SK-N-SH treated with all-trans-retinoic acid at 6 μM for 48 hours (cell line): ENCODE measurements around the gene SPCS2.

Experiments
- ARNTL ChIP-seq: fragments of 450-650 bp; formaldehyde crosslinking; IDR thresholded peaks from 2 replicates; pipeline ENCODE4 v1.5.0; 2020; ENCODE audit warnings: low read depth, mild to moderate bottlenecking, moderate library complexity, borderline replicate concordance
- BACH2 ChIP-seq: fragments of 250-450 bp; sonication (Bioruptor Pico); IDR thresholded peaks from 2 replicates; pipeline ENCODE4 v1.9.0; 2021; ENCODE audit warnings: mild to moderate bottlenecking, borderline replicate concordance
- CREB5 ChIP-seq: fragments of 250-450 bp; sonication (Bioruptor Pico); IDR thresholded peaks from 2 replicates; pipeline ENCODE4 v1.5.1; 2020; ENCODE audit warnings: low read depth, mild to moderate bottlenecking, moderate library complexity
- CSRNP3 ChIP-seq: fragments of 250-450 bp; sonication (Bioruptor Pico); IDR thresholded peaks from 2 replicates; pipeline ENCODE4 v1.5.1; 2021; ENCODE audit warnings: mild to moderate bottlenecking, moderate library complexity
- GLIS3 ChIP-seq: fragments of 250-450 bp; sonication (Bioruptor Pico); IDR thresholded peaks from 2 replicates; pipeline ENCODE4 v1.5.0; 2020; ENCODE audit warnings: mild to moderate bottlenecking, moderate library complexity
- ISL1 ChIP-seq: fragments of 250-450 bp; sonication (Bioruptor Pico); IDR thresholded peaks from 2 replicates; pipeline ENCODE4 v2.1.2; 2022; ENCODE audit warnings: mild to moderate bottlenecking, moderate library complexity
- PATZ1 ChIP-seq: fragments of 250-450 bp; sonication (Bioruptor Pico); IDR thresholded peaks from 2 replicates; pipeline ENCODE4 v1.8.0; 2020; ENCODE audit warnings: mild to moderate bottlenecking, moderate library complexity, borderline replicate concordance
- POU6F1 ChIP-seq: fragments of 250-450 bp; sonication (Bioruptor Pico); IDR thresholded peaks from 2 replicates; pipeline ENCODE4 v1.8.0; 2021; ENCODE audit warnings: low read depth, mild to moderate bottlenecking, moderate library complexity, borderline replicate concordance
- RARB ChIP-seq: fragments of 250-450 bp; sonication (Bioruptor Pico); IDR thresholded peaks from 2 replicates; pipeline ENCODE4 v1.8.0; 2021; ENCODE audit warnings: mild to moderate bottlenecking, moderate library complexity
- TCF4 ChIP-seq: fragments of 250-450 bp; sonication (Bioruptor Pico); IDR thresholded peaks from 2 replicates; pipeline ENCODE4 v1.8.0; 2021; ENCODE audit warnings: mild to moderate bottlenecking, moderate library complexity, borderline replicate concordance
- TSHZ2 ChIP-seq: fragments of 250-450 bp; sonication (Bioruptor Pico); IDR thresholded peaks from 2 replicates; pipeline ENCODE4 v1.5.0; 2020; ENCODE audit warnings: mild to moderate bottlenecking, moderate library complexity
- ZC3H10 ChIP-seq: fragments of 250-450 bp; sonication (Bioruptor Pico); IDR thresholded peaks from 2 replicates; pipeline ENCODE4 v1.5.1; 2021; ENCODE audit warnings: mild to moderate bottlenecking, moderate library complexity
- ZFP30 ChIP-seq: fragments of 450-650 bp; formaldehyde crosslinking; IDR thresholded peaks from 2 replicates; pipeline ENCODE4 v1.5.0; 2022; ENCODE audit warnings: mild to moderate bottlenecking, moderate library complexity
- ZNF8 ChIP-seq: fragments of 450-650 bp; formaldehyde crosslinking; IDR thresholded peaks from 2 replicates; pipeline ENCODE4 v1.5.0; 2020; ENCODE audit warnings: mild to moderate bottlenecking, moderate library complexity

GRCh38 chr11:74905326-74905725, 43.7 kb upstream of the SPCS2 start:
- TF ChIP-seq ZC3H10 (no peak), TCF4 (CRISPR knock-in tag) (no peak), POU6F1 (CRISPR knock-in tag) (no peak), PATZ1 (CRISPR knock-in tag) (no peak), ISL1 (no peak), ZFP30 (CRISPR knock-in tag) (no peak), TSHZ2 (no peak), GLIS3 (CRISPR knock-in tag) (no peak), CREB5 (CRISPR knock-in tag) (no peak), RARB (no peak), ZNF8 (no peak), BACH2 (CRISPR knock-in tag) (no peak), CSRNP3 (no peak), ARNTL (CRISPR knock-in tag) (no peak)
